Measurements from ENCODE around the gene MPPED1. TPM values are rescaled to one million over a fixed set of nuclear protein-coding genes. Genes with fewer than 3 reads are reported as not detected.

Gene MPPED1
- total RNA-seq, 1 experiment from 2014 or later: 0.35 TPM

DNA sequence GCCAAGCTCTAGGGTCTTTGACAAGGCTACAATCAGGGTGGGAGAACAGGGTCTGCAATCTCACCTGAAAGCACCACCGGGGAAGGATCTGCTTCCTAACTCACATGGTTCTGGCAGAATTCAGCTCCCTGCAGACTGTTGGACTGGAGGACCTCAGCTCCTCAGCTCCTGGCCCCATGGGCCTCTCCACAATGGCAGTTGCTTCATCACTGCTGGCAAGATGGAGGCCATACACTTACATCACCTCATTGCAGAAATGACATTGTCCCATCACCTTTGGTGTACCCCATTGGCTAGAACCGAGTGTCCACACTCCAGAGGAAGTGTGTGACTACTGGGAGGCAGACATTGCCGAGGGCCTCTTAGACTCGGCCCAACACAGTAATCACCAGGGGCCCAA lies 20.9 kb upstream of the MPPED1 start (continued):
- TF ChIP-seq, protein P1, sequence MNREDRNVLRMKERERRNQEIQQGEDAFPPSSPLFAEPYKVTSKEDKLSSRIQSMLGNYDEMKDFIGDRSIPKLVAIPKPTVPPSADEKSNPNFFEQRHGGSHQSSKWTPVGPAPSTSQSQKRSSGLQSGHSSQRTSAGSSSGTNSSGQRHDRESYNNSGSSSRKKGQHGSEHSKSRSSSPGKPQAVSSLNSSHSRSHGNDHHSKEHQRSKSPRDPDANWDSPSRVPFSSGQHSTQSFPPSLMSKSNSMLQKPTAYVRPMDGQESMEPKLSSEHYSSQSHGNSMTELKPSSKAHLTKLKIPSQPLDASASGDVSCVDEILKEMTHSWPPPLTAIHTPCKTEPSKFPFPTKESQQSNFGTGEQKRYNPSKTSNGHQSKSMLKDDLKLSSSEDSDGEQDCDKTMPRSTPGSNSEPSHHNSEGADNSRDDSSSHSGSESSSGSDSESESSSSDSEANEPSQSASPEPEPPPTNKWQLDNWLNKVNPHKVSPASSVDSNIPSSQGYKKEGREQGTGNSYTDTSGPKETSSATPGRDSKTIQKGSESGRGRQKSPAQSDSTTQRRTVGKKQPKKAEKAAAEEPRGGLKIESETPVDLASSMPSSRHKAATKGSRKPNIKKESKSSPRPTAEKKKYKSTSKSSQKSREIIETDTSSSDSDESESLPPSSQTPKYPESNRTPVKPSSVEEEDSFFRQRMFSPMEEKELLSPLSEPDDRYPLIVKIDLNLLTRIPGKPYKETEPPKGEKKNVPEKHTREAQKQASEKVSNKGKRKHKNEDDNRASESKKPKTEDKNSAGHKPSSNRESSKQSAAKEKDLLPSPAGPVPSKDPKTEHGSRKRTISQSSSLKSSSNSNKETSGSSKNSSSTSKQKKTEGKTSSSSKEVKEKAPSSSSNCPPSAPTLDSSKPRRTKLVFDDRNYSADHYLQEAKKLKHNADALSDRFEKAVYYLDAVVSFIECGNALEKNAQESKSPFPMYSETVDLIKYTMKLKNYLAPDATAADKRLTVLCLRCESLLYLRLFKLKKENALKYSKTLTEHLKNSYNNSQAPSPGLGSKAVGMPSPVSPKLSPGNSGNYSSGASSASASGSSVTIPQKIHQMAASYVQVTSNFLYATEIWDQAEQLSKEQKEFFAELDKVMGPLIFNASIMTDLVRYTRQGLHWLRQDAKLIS (CRISPR knock-in tag; IDR thresholded peaks at IDR 0.05; ENCODE audit: borderline replicate concordance): no peak
- TF ChIP-seq, protein P2, sequence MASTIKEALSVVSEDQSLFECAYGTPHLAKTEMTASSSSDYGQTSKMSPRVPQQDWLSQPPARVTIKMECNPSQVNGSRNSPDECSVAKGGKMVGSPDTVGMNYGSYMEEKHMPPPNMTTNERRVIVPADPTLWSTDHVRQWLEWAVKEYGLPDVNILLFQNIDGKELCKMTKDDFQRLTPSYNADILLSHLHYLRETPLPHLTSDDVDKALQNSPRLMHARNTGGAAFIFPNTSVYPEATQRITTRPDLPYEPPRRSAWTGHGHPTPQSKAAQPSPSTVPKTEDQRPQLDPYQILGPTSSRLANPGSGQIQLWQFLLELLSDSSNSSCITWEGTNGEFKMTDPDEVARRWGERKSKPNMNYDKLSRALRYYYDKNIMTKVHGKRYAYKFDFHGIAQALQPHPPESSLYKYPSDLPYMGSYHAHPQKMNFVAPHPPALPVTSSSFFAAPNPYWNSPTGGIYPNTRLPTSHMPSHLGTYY (CRISPR knock-in tag; IDR thresholded peaks at IDR 0.05): no peak

DNA sequence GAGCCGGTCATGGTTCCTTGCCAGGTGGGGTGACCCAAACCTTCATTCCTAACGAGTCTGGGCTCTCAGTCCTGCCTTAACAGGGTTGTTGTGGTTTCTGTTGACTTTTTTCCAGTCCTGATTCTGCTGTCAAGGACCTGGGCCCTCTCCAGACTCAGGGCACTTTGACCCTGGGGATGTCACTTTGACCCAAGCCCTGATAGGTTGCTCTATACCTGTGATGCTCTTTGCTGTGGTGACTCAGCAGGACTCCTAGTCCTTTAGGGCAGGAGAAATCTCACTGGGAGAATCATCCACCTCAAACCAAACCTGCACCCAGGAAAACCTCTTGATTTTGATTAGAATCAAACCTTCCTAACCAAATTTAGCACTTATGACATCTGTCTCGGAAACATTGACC lies 20.5 kb upstream of the MPPED1 start:
- ChIA-PET POLR2A (no interaction called here), CTCF (interaction anchor here (1.4 kb wide), 1 partner anchor 45 kb away, joined by 4 read pairs; no protein-coding TSS in a partner anchor)
- TF ChIP-seq SP1 (CRISPR knock-in tag; conservative IDR thresholded peaks at IDR 0.05) (no peak), ATF1 (CRISPR knock-in tag; IDR thresholded peaks at IDR 0.05) (no peak), ZNF416 (CRISPR knock-in tag; IDR thresholded peaks at IDR 0.05) (no peak), ETV6 (CRISPR knock-in tag; IDR thresholded peaks at IDR 0.05) (no peak)
- TF ChIP-seq, protein P3, sequence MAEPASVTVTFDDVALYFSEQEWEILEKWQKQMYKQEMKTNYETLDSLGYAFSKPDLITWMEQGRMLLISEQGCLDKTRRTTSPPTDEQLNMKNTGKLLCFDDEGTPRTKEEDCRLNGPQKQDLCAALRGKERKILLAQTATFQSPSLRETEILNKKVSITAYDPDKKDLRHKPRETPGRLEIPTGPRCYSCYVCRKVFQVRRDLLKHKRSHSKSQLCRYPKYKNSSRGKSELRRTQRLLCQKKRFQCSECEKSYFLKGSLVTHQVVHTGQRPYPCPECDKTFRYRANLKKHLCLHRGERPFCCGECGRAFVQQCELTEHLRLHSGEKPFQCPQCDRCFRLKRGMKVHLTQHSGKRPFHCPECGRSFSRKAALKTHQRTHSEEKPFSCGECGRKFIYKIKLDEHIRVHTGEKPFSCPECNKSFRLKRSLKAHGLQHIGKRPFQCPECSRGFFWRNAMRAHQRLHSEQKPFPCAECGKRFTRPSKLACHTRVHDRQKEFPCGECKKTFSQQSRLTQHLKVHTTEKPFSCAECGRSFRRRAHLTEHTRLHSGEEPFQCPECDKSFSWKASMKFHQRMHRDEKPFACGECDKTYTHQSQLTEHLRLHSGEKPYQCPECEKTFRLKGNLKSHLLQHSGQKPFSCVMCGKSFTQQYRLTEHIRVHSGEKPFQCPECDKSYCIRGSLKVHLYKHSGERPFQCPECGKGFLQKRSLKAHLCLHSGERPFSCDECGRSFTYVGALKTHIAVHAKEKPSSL (CRISPR knock-in tag; conservative IDR thresholded peaks at IDR 0.05): no peak
- TF ChIP-seq, protein P4, sequence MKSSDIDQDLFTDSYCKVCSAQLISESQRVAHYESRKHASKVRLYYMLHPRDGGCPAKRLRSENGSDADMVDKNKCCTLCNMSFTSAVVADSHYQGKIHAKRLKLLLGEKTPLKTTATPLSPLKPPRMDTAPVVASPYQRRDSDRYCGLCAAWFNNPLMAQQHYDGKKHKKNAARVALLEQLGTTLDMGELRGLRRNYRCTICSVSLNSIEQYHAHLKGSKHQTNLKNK (CRISPR knock-in tag; IDR thresholded peaks at IDR 0.05): no peak
- TF ChIP-seq, protein P5, sequence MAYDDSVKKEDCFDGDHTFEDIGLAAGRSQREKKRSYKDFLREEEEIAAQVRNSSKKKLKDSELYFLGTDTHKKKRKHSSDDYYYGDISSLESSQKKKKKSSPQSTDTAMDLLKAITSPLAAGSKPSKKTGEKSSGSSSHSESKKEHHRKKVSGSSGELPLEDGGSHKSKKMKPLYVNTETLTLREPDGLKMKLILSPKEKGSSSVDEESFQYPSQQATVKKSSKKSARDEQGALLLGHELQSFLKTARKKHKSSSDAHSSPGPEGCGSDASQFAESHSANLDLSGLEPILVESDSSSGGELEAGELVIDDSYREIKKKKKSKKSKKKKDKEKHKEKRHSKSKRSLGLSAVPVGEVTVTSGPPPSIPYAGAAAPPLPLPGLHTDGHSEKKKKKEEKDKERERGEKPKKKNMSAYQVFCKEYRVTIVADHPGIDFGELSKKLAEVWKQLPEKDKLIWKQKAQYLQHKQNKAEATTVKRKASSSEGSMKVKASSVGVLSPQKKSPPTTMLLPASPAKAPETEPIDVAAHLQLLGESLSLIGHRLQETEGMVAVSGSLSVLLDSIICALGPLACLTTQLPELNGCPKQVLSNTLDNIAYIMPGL (CRISPR knock-in tag; IDR thresholded peaks at IDR 0.05): no peak
- TF ChIP-seq, protein P6, sequence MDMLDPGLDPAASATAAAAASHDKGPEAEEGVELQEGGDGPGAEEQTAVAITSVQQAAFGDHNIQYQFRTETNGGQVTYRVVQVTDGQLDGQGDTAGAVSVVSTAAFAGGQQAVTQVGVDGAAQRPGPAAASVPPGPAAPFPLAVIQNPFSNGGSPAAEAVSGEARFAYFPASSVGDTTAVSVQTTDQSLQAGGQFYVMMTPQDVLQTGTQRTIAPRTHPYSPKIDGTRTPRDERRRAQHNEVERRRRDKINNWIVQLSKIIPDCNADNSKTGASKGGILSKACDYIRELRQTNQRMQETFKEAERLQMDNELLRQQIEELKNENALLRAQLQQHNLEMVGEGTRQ (CRISPR knock-in tag; IDR thresholded peaks at IDR 0.05): no peak
- TF ChIP-seq, protein P7, sequence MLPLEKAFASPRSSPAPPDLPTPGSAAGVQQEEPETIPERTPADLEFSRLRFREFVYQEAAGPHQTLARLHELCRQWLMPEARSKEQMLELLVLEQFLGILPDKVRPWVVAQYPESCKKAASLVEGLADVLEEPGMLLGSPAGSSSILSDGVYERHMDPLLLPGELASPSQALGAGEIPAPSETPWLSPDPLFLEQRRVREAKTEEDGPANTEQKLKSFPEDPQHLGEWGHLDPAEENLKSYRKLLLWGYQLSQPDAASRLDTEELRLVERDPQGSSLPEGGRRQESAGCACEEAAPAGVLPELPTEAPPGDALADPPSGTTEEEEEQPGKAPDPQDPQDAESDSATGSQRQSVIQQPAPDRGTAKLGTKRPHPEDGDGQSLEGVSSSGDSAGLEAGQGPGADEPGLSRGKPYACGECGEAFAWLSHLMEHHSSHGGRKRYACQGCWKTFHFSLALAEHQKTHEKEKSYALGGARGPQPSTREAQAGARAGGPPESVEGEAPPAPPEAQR (CRISPR knock-in tag; IDR thresholded peaks at IDR 0.05): no peak
- ATAC-seq (no peak), DNase-seq (ENCODE audit: low spot score) (no peak)
- H3K36me3 Mint-ChIP-seq: no peaks in the 10 kb centered on the region
- no peak overlapping the region for H3K27ac Mint-ChIP-seq
- no peak overlapping the region for H3K4me3 Mint-ChIP-seq
- peaks cover 15% of the 10 kb centered on the region for H3K27me3 Mint-ChIP-seq (ENCODE audit: low read depth)
- H3K9me3 Mint-ChIP-seq: no peaks in the 10 kb centered on the region
- peaks cover 16% of the 10 kb centered on the region for H3K4me1 Mint-ChIP-seq

All from WTC11 (cell line).